HG02981 (cell line): Measurements from ENCODE around the gene WFDC10A.
"Not testable (repeated sequence)": the region's sequence is repeated elsewhere in the genome, so short reads cannot be mapped to it uniquely, and the experiment has no call there.

Source experiments
- ATAC-seq: cut with Tn5 transposase; IDR thresholded peaks from one replicate; pipeline ENCODE4 v1.9.1; 2021; ENCODE audit warnings: mild to moderate bottlenecking, moderate library complexity; ENCODE audit not compliant: unreplicated experiment

Gene WFDC10A

DNA sequence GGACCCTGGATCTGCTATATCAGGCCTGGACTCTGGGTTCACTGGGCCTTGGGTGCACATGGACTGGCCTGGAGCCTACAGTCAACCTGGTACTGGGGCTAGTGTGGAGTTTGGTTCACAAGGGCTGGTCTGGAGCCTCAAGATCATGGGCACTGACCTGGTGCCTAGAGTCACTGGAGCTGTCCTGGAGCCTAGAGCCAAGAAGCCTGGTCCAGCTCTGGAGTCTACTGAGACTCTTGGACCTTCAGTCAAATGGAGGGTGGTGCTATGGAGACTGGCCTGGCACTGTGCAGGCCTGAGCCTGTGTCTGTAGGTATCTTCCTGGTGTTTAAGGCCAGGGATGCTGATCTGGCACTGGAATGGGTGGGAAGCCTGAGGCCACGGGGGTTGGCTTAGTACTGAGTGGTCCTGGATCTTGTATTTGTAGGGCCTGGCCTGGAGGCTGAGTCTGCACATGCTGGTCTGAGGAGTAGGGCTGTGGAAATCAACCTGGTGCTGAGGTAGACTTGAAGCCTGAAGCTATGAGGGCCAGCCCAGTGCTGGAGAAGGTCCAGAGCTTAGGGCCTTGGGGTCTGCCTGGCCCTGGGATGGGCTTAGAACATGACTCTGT, 18.0 kb downstream of the WFDC10A start:
- no peak for ATAC-seq

DNA sequence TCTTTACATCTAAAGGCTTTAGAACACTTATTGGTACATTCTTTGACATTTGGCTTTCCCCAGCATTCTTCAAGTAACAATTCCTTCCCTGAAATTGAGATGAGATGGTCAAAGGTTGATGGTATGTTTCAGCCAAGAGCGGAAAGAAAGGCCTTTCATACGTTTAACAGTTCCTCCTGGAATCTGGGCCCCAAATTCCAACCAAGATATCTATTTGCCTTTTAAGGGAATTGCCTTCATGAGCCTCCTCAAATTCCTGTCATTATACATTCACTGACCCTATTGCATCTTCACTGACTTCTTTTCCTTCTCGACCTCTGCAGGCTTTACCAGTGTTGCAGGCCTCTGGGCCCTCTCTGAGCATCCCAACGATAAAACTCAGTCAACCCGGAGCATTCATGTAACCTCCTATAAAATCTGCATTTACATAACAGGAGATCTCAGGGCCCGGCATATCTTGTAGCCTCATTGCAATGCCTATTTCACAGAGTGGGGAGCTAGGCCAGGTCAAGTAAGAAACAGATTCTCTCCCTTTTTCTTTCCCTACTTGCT, 19.8 kb downstream of the WFDC10A start:
- no peak for ATAC-seq

DNA sequence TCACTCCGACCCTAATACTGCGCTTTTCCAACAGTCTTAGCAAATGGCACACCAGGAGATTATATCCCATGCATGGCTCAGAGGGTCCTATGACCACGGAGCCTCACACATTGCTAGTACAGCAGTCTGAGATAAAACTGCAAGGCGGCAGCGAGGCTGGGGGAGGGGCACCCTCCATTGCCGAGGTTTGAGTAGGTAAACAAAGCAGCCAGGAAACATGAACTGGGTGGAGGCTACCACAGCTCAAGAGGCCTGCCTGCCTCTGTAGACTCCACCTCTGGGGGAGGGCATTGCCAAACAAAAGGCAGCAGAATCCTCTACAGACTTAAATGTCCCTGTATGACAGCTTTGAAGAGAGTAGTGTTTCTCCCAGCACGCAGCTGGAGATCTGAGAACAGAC, 22.2 kb downstream of the WFDC10A start:
- not testable (repeated sequence) for ATAC-seq

DNA sequence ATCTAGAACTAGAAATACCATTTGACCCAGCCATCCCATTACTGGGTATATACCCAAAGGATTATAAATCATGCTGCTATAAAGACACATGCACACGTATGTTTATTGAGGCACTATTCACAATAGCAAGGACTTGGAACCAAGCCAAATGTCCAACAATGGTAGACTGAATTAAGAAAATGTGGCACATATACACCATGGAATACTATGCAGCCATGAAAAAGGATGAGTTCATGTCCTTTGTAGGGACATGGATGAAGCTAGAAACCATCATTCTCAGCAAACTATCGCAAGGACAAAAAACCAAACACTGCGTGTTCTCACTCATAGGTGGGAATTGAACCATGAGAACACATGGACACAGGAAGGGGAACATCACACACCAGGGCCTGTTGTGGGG, 27.5 kb downstream of the WFDC10A start:
- ATAC-seq = not testable (repeated sequence)

DNA sequence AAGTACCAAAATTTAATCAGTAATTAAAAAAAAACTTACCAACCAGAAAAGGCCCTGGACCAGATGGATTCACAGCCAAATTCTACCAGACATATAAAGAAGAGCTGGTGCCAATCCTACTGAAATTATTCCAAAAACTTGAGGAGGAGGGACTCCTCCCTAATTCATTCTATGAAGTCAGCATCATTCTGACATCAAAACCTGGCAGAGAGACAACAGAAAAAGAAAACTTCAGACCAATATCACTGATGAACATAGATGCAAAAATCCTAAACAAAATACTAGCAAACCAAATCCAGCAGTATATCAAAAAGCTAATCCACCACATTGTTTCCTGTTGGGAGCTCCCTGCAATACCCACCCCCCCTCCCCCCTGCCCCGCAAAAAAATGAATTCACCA, 40.6 kb downstream of the WFDC10A start, which contains the start of gene WFDC11:
WFDC11 (minus strand) TSS at position 101 of the 400 bp plus-strand sequence. CDS start 19,639 bp downstream, outside the sequence.
- no peak for ATAC-seq

DNA sequence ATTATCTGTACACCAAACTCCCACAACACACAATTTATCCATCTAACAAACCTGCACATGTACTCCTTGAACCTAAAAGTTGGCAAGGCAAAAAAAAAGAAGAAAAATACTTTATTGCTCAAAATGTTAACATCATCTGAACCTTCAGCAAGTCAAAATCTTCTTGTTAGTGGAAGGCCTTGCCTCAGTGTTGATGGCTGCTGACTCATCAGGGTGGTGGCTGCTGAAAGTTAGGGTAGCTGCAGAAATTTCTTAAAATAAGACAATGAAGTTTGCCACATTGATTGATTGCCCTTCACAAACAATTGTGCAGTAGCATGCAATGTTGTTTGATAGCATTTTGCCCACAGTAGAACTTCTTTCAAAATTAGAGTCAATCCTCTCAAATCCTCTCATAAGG, 43.2 kb downstream of the WFDC10A start:
- no peak for ATAC-seq

DNA sequence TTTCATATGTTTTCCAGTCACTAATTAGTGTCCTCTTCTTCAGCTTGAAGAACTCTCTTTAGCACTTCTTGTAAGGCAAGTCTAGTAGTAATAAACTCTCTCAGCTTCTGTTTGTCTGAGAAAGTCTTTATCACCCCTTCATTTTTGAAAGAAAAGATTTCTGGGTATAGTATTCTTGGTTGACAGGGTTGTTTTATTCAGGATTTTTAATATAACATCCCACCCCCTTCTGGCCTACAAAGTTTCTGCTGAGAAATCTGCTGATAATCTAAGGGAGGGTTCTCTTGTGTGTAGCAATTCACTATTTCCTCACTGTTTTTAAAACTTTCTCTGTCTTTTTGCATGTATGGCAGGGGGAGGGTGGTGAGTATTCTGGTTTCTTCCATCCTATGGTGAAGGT, 50.1 kb downstream of the WFDC10A start:
- ATAC-seq = no peak
